NCI-H526 (cell line): ENCODE data around the gene CCNJL.
"Not testable (repeated sequence)": the region's sequence is repeated elsewhere in the genome, so short reads cannot be mapped to it uniquely, and the experiment has no call there.

Experiments used
- DNase-seq, 2 experiments: peaks; one replicate each; lab custom pipeline; 2025; lab: John Stamatoyannopoulos, UW

Gene CCNJL

GRCh38 chr5:160260881-160261815, 51.2 kb downstream of the CCNJL start:
- no peak for DNase-seq

GRCh38 chr5:160260006-160260775, 52.2 kb downstream of the CCNJL start:
- no peak for DNase-seq

- DNase-seq: no peak
These were observed 53.0 kb downstream of the CCNJL start for GRCh38 chr5:160259341-160259740.

DNA sequence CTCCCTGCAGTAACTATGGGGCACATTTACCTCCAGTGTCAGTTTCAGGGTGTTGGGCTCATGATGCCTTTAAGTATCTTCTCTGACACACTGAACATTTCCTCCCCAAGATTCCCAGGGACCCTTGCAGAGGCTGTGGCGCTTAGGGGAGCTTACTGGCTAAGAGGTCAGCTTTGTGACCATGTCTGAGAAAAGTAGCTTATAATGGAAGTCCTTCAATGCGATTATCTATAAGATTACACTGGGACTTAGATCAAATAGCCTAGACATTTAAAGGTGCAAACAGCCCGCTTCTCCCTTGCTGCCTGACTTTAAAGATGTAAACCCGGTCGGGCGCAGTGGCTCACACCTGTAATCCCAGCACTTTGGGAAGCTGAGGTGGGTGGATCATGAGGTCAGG, 57.7 kb downstream of the CCNJL start:
- DNase-seq: no peak

- no peak for DNase-seq
These were observed 58.9 kb downstream of the CCNJL start for GRCh38 chr5:160253441-160253840.

DNA sequence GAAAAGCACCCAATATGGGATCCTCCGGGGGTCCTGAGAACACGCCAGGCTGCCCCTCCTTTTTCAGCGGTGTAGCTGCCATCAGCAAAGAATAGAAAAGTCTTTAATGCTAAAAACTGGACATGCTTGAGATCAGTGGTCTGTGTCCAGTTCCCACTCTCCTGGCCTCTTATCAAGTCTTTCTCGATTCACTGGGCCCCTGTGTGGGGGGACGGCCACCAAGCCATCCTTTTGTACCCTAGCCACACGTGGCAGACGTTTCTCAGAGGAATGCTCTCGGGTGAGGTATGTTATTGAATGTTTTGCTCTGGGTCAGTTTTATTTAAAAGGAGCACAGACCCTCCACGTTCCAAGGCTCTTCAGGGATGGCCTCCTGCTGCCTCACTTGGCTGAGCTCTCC, 59.4 kb downstream of the CCNJL start:
- DNase-seq: no peak

- no peak for DNase-seq
These were observed 60.8 kb downstream of the CCNJL start for GRCh38 chr5:160251406-160252155.

GRCh38 chr5:160250826-160251225, 61.5 kb downstream of the CCNJL start:
- DNase-seq: no peak

DNA sequence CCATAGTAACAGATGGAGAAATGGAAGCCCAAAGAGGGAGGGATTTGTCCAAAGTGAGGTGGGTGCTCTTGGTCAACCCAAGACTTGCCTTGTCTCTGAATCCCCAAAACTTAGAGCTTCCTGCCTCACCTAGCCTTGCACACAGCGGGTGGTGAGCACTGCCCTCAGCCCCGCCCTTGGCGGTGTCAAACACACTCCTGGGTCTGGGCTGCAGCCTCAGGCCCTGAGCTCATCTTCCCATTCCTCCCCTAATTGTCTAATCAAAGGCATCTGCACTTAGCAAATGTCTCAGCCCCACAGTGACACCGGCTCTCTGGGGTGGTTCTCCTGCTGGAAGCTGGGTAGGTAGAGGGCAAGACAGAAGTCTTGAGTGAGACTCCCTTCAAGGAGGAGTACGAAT, 62.1 kb downstream of the CCNJL start:
- DNase-seq: no peak

DNA sequence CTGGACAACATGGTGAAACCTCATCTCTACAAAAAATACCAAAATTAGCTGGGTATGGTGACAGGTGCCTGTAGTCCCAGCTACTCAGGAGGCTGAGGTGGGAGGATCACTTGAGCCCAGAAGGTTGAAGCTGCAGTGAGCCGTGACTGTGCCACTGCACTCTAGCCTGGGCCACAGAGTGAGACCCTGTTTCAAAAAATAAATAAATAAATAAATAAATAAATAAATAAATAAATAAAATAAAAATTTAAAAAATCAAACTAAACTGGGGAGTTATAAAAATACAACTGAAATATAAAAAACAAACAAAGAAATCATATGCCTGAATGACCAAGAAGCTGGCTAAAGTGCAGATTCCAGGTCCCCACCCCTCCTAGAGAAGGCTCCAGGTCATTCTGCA, 62.8 kb downstream of the CCNJL start:
- DNase-seq: not testable (repeated sequence)

GRCh38 chr5:160245506-160246086, 66.8 kb downstream of the CCNJL start:
- DNase-seq: no peak

- DNase-seq: no peak
These were observed 70.2 kb downstream of the CCNJL start for GRCh38 chr5:160242145-160242544.

- DNase-seq: no peak
These were observed 72.0 kb downstream of the CCNJL start for GRCh38 chr5:160240350-160240749.

GRCh38 chr5:160237571-160238093, 74.7 kb downstream of the CCNJL start:
- no peak for DNase-seq

GRCh38 chr5:160235731-160236130, 76.6 kb downstream of the CCNJL start:
- no peak for DNase-seq

GRCh38 chr5:160233215-160233614, 79.1 kb downstream of the CCNJL start:
- DNase-seq: no peak

- DNase-seq: no peak
These were observed 80.5 kb downstream of the CCNJL start for GRCh38 chr5:160231783-160232342.

- no peak for DNase-seq
These were observed 81.5 kb downstream of the CCNJL start for GRCh38 chr5:160230686-160231527.

GRCh38 chr5:160229190-160229742, 83.1 kb downstream of the CCNJL start, which contains the start of gene FABP6:
Gene FABP6 (plus strand): TSS chr5:160229506. CDS start chr5:160229558, 52 bp downstream.
- DNase-seq: no peak

- no peak for DNase-seq
These were observed 85.4 kb downstream of the CCNJL start for GRCh38 chr5:160227012-160227411.
